NB4 (cell line): ENCODE measurements around the gene SLCO1B1.

ENCODE experiments used
- CTCF ChIP-seq: IDR thresholded peaks from one replicate; pipeline ENCODE4 v1.5.1; 2012; ENCODE audit warnings: low read depth, low read length
- MAX ChIP-seq: IDR thresholded peaks from 2 replicates; pipeline ENCODE4 v1.6.1; 2011; ENCODE audit warnings: low read depth, low read length
- MYC ChIP-seq: IDR thresholded peaks from 2 replicates; pipeline ENCODE4 v1.6.1; 2011; ENCODE audit warnings: low read depth, low read length
- POLR2A ChIP-seq: IDR thresholded peaks from 2 replicates; pipeline ENCODE4 v1.6.1; 2011; ENCODE audit warnings: mild to moderate bottlenecking; ENCODE audit not compliant: insufficient read length; ENCODE audit errors: extremely low read depth

- TF ChIP-seq CTCF (no peak), MAX (no peak), POLR2A (no peak), MYC (no peak)
Measured at GRCh38 chr12:21252070-21252469, 121.1 kb downstream of the SLCO1B1 start.
